CD4-positive, alpha-beta T cell treated with Interferon alpha-2 for 1 hour (primary cell): ENCODE data around the gene CORO1C.

Source experiments
- DNase-seq, 2 donors: peaks; one replicate each; pipeline ENCODE4 v3.0.0-alpha.2; 2020 to 2022

Gene CORO1C

DNA sequence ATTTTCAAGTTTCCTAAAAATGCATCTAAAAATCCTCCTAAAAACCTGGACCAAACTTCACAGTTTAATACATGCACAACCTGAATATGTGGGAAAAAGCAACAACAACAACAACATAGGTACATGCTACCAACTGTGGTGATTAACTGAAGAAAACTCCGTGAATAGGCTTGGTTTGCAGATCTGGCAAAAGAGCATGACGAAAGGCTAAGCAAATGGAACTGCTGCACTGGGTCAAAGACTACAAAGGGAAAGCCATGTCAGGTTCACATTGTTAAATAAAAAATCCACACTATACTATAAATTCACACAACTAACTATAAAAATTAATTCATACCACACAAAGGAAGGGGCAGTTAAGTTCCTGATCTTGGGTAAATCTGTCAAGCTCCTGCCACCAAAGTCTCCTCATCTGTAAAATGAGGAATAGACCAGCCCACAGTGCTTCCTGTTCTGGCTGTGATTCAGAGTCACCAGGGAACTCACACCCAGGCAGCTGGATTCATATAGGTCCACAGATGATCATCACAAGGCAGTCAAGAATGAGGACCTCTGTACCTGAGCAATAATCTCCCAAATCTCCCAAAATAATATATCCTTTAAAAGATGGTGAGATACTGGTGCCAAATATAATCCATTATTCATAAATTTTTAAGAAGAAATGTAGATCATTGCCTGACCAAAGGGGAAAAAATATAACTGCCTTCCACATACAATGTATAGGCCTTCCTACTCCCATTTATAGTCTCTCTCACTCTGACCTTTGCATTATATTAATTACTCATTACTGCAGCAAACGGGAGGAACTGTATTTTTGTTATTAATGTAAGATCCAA lies 7.0 kb downstream of the CORO1C start:
- peak in 1 of 2 donors; percentile 48 for DNase-seq

DNA sequence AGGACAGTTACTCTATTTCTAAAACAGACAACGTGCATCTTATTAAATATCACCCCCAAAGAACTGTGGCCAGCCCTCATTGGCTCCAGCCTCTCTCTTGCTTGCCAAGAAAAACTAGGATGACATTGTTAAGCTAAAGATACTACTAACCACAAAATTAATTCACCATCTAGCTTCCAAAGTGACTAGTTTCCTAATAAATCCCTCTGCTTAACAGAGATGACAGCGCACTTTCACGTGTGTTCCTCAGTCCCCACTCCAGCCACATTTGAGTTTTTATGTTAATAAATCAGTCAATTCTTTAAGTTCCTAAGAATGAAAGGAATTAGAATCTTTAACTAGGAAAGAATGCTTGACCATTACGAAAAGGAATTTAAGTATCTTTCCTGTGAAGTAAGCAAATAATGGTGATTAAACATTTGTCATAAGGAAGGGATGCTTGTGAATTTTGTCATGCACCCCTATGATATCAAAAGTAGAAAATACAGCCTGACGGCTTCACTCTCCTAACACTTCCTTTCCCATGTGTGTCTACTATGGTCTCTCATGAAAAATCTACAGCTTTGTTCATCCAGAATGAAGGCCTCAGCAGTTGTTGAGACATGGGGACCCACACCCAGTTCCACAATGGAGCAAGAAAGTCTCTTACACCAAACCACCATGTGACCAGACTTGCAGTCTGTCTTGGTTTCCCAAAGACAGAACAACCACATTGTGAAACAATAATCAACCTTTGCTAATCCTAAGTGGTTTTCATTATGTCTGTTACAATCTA lies 8.1 kb downstream of the CORO1C start:
- DNase-seq: no peak

DNA sequence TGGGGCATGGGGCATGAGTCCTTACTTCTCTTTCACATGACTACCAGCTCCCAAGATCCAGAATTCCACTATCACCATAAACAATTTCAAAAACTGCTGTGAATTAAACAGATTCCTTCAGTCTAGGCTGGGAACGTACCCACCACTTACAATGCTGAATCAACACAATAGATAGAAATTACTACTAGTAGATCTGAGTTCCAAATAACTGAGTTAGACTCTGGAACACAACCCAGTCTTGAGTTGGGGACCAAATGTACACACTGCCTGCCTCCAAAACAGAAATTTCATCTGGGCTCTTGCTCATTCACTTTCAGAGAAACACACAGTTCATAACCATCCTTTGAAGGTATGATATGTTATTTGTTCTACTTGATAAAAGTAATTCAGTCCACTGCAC lies 8.9 kb downstream of the CORO1C start:
- DNase-seq: no peak

DNA sequence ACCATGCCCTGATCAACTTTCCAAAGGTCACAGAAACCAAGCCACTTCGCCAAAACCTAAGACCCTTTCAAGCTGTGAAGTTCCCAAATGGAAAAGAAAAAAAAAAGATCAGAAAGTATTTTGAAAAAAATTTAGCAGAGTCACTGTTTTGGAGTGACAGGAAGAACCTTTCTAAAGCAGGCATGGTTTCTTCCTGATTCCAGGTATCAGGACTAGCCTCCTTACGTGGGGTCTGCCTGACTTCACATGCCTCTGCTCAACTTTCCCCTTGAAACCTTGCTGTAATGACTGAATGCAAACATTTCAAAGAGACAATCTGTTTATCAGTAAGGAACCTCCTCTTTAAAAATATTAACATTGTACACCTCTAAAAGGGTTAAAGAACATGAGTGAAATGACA lies 9.5 kb downstream of the CORO1C start:
- no peak for DNase-seq

DNA sequence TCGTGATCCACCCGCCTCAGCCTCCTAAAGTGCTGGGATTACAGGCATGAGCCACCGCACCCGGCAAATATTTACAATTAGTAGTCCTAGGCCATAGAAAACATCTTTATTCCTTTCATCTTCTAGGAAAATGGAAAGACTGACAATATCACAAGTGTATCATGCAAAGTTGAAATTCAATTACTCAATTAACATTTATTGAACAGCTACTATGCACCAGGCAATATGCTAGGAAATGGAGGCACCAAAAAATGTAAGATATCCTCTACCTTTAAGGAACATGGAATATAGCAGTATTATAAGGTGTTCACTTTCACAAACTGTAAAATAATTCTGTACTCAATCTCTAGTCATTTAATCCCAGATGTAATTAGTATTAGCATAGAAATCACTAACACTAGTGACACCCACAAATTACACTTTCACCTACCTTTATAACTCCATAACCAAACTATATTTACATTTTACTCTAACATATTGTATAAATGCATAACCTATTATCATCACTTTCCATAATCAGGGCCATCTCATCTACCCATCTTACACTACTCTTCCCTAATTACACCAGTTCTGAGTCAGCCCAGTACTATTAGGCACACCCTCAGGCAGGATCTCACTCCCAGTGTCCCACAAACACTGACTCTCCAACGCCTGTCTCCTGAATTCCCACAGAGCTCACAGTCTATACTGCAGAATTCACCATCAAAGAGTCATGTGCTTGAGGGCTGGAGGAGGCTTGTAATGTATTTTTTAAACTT lies 10.4 kb downstream of the CORO1C start:
- DNase-seq: no peak

DNA sequence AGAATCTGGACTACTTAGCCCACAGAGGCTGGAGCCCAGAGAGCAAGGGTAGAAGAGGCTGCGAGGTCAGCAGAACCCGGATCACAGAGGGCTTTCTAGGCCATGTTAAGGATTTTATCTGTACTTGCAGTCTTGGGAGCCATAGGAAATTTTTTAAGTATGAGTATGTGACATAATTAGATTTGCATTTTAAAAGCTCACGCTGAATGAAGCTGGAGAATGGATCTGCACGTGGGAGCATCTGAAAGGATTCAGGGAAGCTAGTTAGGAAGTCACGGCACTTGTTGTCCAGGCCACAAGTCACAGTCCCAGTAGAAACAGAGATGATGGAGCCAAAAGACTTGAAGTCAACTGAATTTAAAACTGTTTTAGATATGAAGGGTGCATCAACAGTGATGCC lies 14.1 kb downstream of the CORO1C start:
- no peak for DNase-seq

DNA sequence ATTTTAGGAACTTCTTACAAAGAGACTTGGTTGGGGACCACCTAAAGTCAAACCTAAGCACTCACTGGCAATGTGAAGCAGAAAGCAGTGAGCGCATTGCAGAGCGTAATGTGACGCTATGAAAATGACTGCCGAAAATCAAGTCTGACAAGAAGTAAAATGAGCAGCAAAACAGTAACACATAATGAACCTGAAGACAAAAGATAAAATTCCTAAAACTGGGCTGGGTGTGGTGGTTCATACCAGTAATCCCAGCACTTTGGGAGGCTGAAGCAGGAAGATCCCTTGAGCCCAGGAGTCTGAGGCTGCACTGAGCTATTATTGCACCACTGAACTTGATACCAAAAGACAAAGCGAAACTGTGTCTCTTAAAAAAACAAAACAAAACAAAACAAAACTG lies 16.5 kb downstream of the CORO1C start:
- no peak for DNase-seq

DNA sequence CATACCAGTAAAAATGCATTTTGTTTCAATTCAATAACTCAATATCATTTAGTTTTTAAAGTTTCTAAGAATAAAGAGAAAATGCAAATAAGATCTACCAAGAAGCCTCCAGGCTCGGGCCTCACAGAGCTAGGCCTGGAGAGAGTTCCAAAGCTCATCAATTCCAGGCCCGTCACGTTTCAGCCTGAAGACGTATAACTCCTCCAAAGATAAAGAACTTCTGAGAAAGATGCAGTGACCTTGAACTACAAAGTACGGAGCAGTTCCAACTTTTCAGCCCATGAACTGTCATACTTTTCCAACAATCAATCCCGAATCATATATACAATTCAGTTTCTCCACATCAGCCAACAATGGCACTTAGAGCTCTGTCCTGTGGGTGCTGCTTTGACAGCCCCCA lies 17.8 kb downstream of the CORO1C start:
- no peak for DNase-seq

DNA sequence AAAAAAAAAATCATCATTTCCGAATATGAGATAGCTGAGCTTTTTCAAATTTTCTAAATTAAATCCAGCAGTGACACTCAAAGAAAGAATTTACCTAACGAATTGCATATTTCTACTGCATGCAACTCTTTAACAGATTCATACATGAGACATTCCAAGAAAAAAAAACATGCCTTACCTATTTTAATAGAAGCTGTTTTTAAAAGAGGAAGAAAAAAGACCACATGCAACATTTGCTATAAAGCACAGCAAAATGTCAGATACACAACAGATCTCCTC lies 18.5 kb downstream of the CORO1C start:
- DNase-seq: no peak

DNA sequence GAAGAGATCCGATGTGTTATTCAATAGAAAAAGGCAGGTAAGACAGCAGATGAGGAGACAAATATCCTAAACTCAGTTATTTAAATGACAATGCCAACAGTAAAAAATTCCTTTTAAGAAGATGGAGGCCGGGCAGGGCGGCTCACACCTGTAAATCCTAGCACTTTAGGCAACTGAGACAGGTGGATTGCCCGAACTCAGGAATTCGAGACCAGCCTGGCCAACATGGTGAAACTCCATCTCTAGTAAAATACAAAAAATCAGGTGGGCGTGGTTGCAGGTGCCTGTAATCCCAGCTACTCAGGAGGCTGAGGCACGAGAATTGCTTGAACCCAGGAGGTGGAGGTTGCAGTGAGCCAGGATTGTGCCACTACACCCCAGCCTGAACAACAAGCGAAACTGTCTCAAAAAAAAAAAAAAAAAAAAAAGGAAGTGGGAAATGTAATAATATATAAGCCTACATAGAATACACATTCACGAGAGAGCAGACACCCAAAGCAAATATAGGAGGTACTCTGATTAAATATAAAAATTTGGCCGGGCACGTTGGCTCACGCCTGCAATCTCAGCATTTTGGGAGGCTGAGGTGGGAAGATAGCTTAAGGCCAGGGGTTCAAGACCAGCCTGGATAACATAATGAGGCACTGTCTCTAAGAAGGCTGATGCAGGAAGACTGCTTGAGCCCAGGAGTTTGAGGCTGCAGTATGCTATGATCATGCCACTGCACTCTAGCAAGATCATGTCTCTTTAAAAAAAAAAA lies 19.0 kb downstream of the CORO1C start:
- DNase-seq: no peak

DNA sequence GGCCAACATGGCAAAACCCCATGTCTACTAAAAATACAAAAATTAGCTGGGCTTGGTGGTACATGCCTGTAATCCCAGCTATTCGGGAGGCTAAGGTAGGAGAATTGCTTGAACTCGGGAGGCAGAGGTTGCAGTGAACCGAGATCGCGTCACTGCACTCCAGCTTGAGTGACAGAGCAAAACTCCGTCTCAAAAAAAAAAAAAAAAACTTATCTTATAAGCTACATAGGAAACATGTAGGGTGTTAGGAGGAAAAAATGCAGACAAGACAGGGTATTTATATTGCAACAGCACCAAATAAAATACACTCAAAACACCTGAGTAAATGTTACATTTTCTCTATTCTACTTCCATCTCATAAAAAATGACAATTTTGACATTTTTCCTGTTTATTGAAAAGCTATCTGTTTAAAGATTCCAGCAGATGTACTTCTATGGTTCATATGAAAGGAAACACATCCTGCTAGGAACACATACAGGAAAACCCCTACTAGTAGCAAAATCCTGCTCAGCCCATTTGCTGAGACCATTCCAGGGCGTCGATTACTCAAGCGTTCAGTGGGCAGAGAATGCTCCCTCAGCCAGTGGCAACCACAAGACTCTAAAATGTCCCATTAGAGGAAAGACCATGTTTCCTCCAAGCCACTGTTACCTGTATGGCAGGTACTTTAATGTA lies 19.7 kb downstream of the CORO1C start:
- no peak for DNase-seq

DNA sequence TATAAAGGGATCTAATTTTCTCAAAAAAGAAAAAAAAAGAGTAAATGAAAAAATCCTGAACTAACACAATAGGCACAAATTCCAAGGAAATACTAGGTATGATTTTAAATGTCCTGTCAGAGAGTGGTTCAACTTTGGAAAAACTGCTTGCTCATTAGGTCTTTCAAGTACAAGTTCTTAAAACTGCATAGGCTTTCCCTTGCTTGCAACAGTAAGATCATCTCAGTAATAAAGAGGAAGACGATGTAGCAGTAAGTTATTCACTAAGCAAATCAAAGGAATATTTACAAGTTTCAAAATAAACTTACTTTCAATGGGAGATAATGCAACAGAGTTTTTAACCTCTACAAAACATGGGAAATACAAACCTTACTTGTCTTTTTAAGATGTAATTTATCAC lies 21.6 kb downstream of the CORO1C start:
- no peak for DNase-seq

DNA sequence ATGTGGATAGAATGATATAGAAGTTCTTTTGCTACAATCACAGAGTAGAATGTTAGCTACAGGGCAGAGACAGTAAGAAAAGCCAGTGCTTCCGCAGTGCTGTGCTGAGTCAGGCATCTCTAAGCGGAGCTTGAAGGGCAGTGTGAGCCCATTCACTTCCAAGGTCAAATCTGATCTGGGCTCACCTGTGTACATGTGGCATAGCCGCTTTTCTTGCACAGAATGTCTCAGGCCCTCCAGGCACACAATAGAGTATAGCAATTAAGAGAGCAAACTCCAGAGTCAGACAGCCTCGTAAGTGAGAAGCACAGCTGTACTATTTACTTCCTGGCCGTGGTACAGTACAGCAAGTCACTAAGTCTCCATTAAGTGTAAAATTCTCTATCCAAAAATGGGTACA lies 26.8 kb downstream of the CORO1C start:
- no peak for DNase-seq

DNA sequence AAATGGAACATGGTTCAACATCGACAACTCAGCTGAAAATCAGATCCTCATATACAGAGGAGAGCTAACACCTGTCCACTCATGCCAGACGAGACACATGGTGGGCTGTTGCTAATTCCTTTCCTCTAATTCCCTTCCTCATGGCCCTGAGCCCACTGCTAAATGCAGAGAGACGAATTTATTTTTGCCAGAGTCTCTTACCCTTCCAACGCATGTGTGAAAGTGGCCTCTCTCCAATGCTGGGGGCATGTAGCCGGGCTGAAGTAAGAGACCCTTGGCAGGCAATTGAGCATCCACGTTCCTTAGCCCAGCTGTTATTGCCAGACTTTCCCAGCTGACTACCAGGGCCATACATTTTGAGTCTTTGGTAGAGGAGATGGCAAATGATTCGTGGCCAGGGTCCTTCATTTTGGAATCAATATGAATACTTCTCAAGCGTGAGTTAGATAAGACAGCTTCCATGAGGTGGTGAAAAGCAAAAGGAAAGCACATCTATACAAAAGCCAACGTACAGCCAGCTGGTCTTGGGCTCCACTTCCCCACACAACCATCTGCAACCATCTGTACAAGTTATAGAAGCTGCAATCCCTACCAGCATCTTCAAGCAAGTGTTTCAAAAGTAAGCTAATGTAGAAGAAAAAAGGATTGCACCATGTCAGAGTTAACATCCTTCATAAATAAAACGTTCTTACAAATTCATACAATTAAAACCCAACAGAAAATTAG lies 28.6 kb downstream of the CORO1C start:
- DNase-seq: no peak

DNA sequence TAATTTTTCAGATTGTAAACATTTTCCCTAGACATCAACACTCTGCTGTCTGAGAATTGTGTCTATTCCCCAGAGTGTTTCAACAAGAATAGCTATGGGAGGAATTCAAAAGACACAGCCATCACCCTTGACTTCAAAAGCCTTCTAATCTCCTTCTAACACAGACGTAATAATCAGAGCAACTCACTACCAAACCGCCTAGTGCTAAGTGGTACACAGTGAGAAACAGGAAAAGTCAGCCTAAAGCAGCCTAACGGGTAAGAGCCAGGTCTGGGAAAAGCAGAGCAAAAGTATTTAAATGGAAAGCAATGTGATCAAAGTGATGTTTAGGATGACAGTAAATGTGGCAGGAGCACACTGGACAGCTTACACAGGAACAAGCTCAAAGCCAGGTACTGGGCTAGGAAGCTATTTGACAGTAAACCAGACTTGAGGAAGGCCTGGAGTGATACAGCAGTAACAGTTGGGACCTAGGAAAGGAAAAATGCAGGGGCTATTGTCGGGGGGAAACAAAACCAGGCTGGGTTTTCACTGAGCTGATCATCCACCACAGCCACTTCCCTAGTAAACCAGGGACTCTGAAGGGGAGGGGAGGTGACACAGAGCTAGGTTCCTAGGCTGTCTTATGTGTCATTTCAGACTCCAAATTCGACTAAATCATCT lies 29.4 kb downstream of the CORO1C start:
- no peak for DNase-seq

DNA sequence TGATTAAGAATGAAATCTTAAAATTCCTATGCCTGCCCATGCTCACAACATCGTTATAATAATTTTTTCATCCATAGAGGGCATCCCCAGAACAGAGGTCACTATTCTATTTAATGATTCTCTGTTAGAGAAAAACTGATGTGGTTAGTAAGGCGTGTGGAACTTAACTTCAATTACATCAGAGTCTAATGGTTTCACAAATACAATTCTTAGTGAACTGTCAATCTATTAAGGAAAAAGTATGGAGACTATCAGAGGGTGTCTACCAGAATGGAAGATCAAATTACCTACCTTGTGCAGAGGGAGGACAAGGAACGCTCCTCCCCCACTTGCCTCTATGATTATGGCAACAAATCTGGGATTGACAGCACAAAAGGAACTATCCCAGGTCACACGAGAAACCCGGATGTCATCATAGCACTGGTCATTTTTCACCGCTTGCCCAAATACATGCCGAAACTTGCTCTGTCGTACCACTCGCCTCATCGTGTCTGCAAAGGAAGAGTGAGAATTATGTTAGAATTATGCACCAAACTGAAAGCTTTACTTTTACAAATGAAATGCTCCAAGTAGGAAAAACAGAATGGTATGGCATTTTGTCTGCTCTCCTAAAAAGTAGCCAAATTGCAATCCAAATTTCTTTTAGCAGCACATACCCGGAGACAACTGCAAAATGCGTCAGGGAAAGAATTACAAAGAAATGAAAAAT lies 30.3 kb downstream of the CORO1C start:
- no peak for DNase-seq

DNA sequence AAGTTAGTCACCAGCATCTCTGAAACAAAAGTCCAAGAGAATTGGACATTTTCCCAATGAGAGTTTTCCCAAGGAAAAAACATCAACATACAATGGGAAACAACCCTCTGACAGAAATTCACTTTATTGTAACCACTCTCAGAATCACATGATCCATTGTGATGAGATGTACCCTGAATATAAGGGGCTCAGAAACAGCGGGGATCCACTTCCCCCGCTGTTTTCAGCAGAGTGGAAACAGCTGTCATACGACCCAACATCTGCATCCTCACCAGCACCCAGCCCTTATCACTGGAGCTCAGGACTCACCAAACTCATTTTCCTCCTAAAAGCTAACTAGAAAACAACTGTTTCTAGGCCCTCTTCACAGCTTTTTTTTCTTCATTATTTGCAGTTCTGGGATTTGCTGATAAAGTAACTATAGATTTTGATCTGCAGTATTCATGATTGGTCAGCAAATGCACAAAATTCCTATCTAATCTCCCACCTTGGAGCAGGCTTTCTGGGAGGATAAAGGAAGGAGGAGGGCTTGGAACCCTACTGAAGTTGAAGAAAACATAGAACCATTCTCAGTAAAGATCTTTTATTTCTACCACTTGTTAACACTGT lies 31.3 kb downstream of the CORO1C start:
- DNase-seq: no peak

DNA sequence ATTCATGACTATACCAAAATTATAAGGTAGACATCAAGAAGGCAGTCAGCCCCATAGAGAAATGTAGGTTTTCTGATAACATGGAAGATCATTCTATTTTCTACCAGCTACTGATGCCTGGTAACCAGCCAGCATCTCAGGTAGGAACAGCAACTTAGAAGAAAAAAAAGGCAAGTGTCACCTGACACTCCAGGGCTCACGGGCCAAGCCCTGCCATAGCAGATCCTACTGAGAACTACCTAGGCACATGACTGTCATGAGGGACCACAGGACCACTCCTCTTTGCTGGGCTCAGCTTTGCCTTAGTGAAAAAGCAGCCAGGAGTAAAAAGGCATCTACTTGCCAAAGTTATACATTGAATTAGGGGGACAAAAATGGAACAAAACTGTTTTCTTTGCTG lies 33.4 kb downstream of the CORO1C start:
- no peak for DNase-seq

DNA sequence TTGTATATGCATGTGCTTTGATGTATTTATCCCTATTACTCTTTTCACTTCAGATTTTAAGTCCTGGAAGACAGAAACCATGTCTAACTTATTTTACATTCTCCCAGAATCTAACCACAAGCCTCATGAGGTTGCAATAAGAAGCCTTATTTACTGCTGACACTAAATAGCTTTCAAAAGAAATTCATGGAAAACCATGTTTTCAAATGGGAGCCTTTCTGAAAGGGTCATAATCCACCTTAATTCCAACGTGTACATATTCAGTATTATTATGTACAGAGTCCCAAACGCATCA lies 34.4 kb downstream of the CORO1C start:
- no peak for DNase-seq
